SK-N-SH (cell line): ENCODE measurements around the gene OSBPL5. TPM values are rescaled to one million over a fixed set of nuclear protein-coding genes. Genes with fewer than 3 reads are reported as not detected.
A peak's percentile ranks its signal among the peaks of the same experiment; 100 is the strongest.

Experiments used
- CTCF ChIA-PET: fragments of 300-600, 350-600 bp; formaldehyde crosslinking; extraction: SDS; loops from one replicate; lab custom pipeline; 2021; lab: Yijun Ruan, JAX
- POLR2A ChIA-PET: fragments of 350-600 bp; sonication (Branson Sonifier 250); formaldehyde crosslinking; extraction: SDS; loops from one replicate; lab custom pipeline; 2020; ENCODE audit warnings: antibody characterized with exemption, inconsistent platforms; lab: Yijun Ruan, JAX
- DNase-seq: peaks from one replicate; pipeline ENCODE4 v3.0.0; 2012
- H2AFZ ChIP-seq: fragments of 200-600 bp; sonication (generic); 2 replicates; pipeline ENCODE4 v1.8.1; 2016; ENCODE audit warnings: antibody characterized with exemption, mild to moderate bottlenecking, low read depth
- H3F3A ChIP-seq: fragments of 200-600 bp; sonication (generic); replicated peaks from 2 replicates; pipeline ENCODE3; 2016; ENCODE audit warnings: antibody characterized with exemption, mild to moderate bottlenecking; ENCODE audit not compliant: insufficient read depth
- H3K27ac ChIP-seq, 2 experiments: fragments of 200-500 bp in 1 of 2; fragments of 200-600 bp in 1 of 2; sonication (Bioruptor generic) in 1 of 2; sonication (generic), shearing (Covaris generic) in 1 of 2; 2 replicates each; pipeline versions ENCODE4 v1.5.1 to v1.6.1; 2014 to 2016; ENCODE audit warnings: low read depth in 2 of 2, inconsistent platforms in 1 of 2, low read length in 1 of 2, mild to moderate bottlenecking in 1 of 2, mixed read lengths in 1 of 2
- H3K27me3 ChIP-seq: fragments of 200-600 bp; sonication (generic), shearing (Covaris generic); 2 replicates; pipeline ENCODE4 v1.6.1; 2016; ENCODE audit warnings: mixed run types; ENCODE audit not compliant: insufficient read depth
- H3K36me3 ChIP-seq, 2 experiments: fragments of 200-500 bp in 1 of 2; fragments of 200-600 bp in 1 of 2; sonication (Bioruptor generic) in 1 of 2; sonication (generic) in 1 of 2; replicated peaks in 1 of 2; 2 replicates each; pipeline versions ENCODE3 to v1.5.1; 2014 to 2016; ENCODE audit warnings: low read length in 1 of 2, mild to moderate bottlenecking in 1 of 2; ENCODE audit not compliant: insufficient read depth in 2 of 2, control insufficient read depth in 1 of 2
- H3K4me1 ChIP-seq, 2 experiments: fragments of 200-500 bp in 1 of 2; fragments of 200-600 bp in 1 of 2; sonication (Bioruptor generic) in 1 of 2; sonication (generic), shearing (Covaris generic) in 1 of 2; 2 replicates each; pipeline versions ENCODE4 v1.5.1 to v1.6.1; 2014 to 2016; ENCODE audit warnings: low read depth in 1 of 2, low read length in 1 of 2, mixed run types in 1 of 2; ENCODE audit not compliant: insufficient read depth in 2 of 2, control insufficient read depth in 1 of 2
- H3K4me2 ChIP-seq: fragments of 200-600 bp; sonication (generic), shearing (Covaris generic); 2 replicates; pipeline ENCODE4 v1.6.1; 2017; ENCODE audit warnings: mixed run types
- H3K4me3 ChIP-seq, 2 experiments: fragments of 200-500 bp in 1 of 2; fragments of 200-600 bp in 1 of 2; sonication (Bioruptor generic) in 1 of 2; sonication (generic), shearing (Covaris generic) in 1 of 2; 2 replicates each; pipeline versions ENCODE4 v1.5.1 to v1.8.1; 2014 to 2016; ENCODE audit warnings: low read depth in 2 of 2, inconsistent platforms in 1 of 2, low read length in 1 of 2, mild to moderate bottlenecking in 1 of 2, mixed read lengths in 1 of 2, moderate library complexity in 1 of 2
- H3K79me2 ChIP-seq: fragments of 200-600 bp; sonication (generic); 2 replicates; pipeline ENCODE4 v1.8.1; 2017; ENCODE audit warnings: mild to moderate bottlenecking; ENCODE audit not compliant: insufficient read depth
- H3K9ac ChIP-seq: fragments of 200-600 bp; sonication (generic); 2 replicates; pipeline ENCODE4 v1.6.1; 2017; ENCODE audit warnings: mixed run types
- H3K9me2 ChIP-seq: fragments of 200-600 bp; sonication (generic); 2 replicates; pipeline ENCODE4 v1.6.1; 2017; ENCODE audit warnings: mixed run types
- H3K9me3 ChIP-seq: fragments of 200-600 bp; sonication (generic); 2 replicates; pipeline ENCODE4 v1.6.1; 2017; ENCODE audit warnings: mixed run types, mild to moderate bottlenecking, moderate library complexity
- H4K20me1 ChIP-seq: fragments of 200-600 bp; sonication (generic); 2 replicates; pipeline ENCODE4 v1.6.1; 2017; ENCODE audit warnings: mild to moderate bottlenecking, mixed run types; ENCODE audit not compliant: insufficient read depth
- CTCF ChIP-seq: fragments of 200-600 bp; sonication (generic); IDR thresholded peaks from 2 replicates; pipeline ENCODE4 v1.6.1; 2017; ENCODE audit warnings: antibody characterized with exemption, mild to moderate bottlenecking, moderate library complexity
- ELF1 ChIP-seq: IDR thresholded peaks from 2 replicates; pipeline ENCODE4 v1.4.0; 2012
- EP300 ChIP-seq, 2 experiments: IDR thresholded peaks; 2 replicates each; pipeline versions ENCODE4 v1.4.0 to v1.6.1; 2012; ENCODE audit warnings: borderline replicate concordance in 1 of 2, low read depth in 1 of 2, low read length in 1 of 2
- GABPA ChIP-seq: IDR thresholded peaks from 2 replicates; pipeline ENCODE4 v1.4.0; 2012; ENCODE audit warnings: low read depth, mild to moderate bottlenecking
- GATA2 ChIP-seq: sonication (generic); formaldehyde crosslinking; IDR thresholded peaks from 2 replicates; pipeline ENCODE4 v1.5.0; 2020; ENCODE audit warnings: mild to moderate bottlenecking, missing genetic modification reagents
- MAX ChIP-seq: IDR thresholded peaks from 2 replicates; pipeline ENCODE4 v1.4.0; 2012; ENCODE audit warnings: low read depth
- RAD21 ChIP-seq: IDR thresholded peaks from 2 replicates; pipeline ENCODE4 v1.6.1; 2012; ENCODE audit warnings: mild to moderate bottlenecking, low read length
- RFX5 ChIP-seq: IDR thresholded peaks from 2 replicates; pipeline ENCODE4 v1.6.1; 2012; ENCODE audit warnings: mild to moderate bottlenecking, improper control_type of control experiment, low read length
- SMC3 ChIP-seq: IDR thresholded peaks from 2 replicates; pipeline ENCODE4 v1.6.1; 2012; ENCODE audit warnings: low read depth, low read length, improper control_type of control experiment
- TCF12 ChIP-seq: IDR thresholded peaks from 2 replicates; pipeline ENCODE4 v1.4.0; 2012
- WGBS: methylation state at CpG from one replicate; pipeline ENCODE4 v1.1.6; 2017; ENCODE audit warnings: low lambda C conversion rate; 5-methylcytosine and 5-hydroxymethylcytosine counted together
- polyA plus RNA-seq, 3 experiments: library from polyadenylated mRNA; depleted of rRNA; stranded (reverse); fragments of >200 nt; gene quantifications; 2 replicates each; pipeline ENCODE4 v1.2.3, GENCODE V29; 2012
- TF ChIP-seq, protein P1 (sequence below): IDR thresholded peaks from 2 replicates; pipeline ENCODE4 v1.6.1; 2012; ENCODE audit warnings: mild to moderate bottlenecking, low read depth, low read length, moderate library complexity

Gene OSBPL5
- polyA plus RNA-seq, 1 of the 3 experiments (the other 2 are of a cell fraction) = 10.9 TPM

DNA sequence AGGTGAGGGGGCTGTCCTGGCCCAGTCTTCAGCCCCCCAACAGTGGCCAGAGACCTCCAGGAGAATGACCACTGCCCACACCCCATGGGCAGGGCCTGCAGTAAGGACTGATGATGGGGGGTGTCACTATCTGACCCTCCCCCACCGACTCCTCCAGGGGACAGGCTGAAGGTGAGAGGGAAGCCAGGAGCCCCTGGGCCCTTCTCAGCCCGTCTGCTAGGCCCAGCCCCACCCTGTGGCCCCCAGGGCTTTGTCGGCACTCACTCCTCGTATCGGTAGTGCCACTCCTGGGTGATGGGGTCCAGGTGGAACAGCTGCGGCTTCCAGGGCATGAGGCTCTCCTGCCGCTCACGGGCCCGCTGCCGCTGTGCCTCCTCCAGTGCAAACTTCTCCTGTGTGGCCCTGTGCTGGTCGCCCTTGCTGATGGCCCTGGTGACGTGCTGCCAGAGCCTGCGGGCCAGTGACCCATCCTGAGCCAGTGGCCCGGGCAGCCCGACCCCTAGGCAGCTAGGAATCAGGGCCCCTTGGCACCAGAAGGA lies 72.4 kb downstream of the OSBPL5 start:
- peak; percentile 41 for DNase-seq
- Histone ChIP-seq H2AFZ (no peak overlapping the region), H3K4me2 (no peak overlapping the region), H3F3A (peaks cover 13% of the 10 kb centered on the region), H3K4me3 (no peak overlapping the region), H3K4me1 (peaks cover 0 to 9% of the 10 kb centered on the region in 2 experiments; a peak in 2 of 4 replicates), H3K9ac (no peak overlapping the region), H3K27me3 (no peaks in the 10 kb centered on the region)
- WGBS = 78% methylated on average over 9 of the region's 15 CpGs
- ChIA-PET CTCF (interaction anchor here (0.9 to 13.1 kb wide), 19 partner anchors 12 to 561 kb away, joined by 3 to 403 read pairs (median 13); partner anchors contain the start of gene PHLDA2), POLR2A (no interaction called here)
- TF ChIP-seq GATA2 (CRISPR knock-in tag) (no peak), MAX (no peak), ELF1 (no peak), GABPA (no peak), EP300 (IDR thresholded peaks at IDR 0.05; ENCODE audit: borderline replicate concordance in 1 of 2, low read depth in 1 of 2, low read length in 1 of 2) (no peak), RFX5 (no peak), TCF12 (no peak)
- TF ChIP-seq, protein P1, sequence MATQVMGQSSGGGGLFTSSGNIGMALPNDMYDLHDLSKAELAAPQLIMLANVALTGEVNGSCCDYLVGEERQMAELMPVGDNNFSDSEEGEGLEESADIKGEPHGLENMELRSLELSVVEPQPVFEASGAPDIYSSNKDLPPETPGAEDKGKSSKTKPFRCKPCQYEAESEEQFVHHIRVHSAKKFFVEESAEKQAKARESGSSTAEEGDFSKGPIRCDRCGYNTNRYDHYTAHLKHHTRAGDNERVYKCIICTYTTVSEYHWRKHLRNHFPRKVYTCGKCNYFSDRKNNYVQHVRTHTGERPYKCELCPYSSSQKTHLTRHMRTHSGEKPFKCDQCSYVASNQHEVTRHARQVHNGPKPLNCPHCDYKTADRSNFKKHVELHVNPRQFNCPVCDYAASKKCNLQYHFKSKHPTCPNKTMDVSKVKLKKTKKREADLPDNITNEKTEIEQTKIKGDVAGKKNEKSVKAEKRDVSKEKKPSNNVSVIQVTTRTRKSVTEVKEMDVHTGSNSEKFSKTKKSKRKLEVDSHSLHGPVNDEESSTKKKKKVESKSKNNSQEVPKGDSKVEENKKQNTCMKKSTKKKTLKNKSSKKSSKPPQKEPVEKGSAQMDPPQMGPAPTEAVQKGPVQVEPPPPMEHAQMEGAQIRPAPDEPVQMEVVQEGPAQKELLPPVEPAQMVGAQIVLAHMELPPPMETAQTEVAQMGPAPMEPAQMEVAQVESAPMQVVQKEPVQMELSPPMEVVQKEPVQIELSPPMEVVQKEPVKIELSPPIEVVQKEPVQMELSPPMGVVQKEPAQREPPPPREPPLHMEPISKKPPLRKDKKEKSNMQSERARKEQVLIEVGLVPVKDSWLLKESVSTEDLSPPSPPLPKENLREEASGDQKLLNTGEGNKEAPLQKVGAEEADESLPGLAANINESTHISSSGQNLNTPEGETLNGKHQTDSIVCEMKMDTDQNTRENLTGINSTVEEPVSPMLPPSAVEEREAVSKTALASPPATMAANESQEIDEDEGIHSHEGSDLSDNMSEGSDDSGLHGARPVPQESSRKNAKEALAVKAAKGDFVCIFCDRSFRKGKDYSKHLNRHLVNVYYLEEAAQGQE = no peak
- TF ChIP-seq, all 33 proteins: peak for 0
- 0 out of 2 replicates have a peak, but pooled peaks cover 5% of the 10 kb centered on the region for H4K20me1 ChIP-seq
- H3K27ac ChIP-seq = no peak overlapping the region
- no peaks in the 10 kb centered on the region for H3K79me2 ChIP-seq
- H3K9me3 ChIP-seq = no peaks in the 10 kb centered on the region
- no peaks in the 10 kb centered on the region for H3K9me2 ChIP-seq
- H3K36me3 ChIP-seq = peaks cover 2 to 4% of the 10 kb centered on the region in 2 experiments

- TF ChIP-seq SMC3 (peak; percentile 95), GABPA (no peak), RAD21 (peak; percentile 84), CTCF (peak; percentile 95)
- Histone ChIP-seq H2AFZ (no peak overlapping the region), H4K20me1 (0 out of 2 replicates have a peak, but pooled peaks cover 5% of the 10 kb centered on the region), H3K79me2 (no peaks in the 10 kb centered on the region), H3K9me2 (no peaks in the 10 kb centered on the region), H3K9me3 (no peaks in the 10 kb centered on the region), H3K27me3 (no peaks in the 10 kb centered on the region), H3F3A (peaks cover 13% of the 10 kb centered on the region), H3K36me3 (peaks cover 0 to 2% of the 10 kb centered on the region in 2 experiments), H3K4me3 (no peak overlapping the region; a peak in 1 of 4 replicates), H3K27ac (no peak overlapping the region), H3K9ac (no peak overlapping the region), H3K4me2 (no peak overlapping the region), H3K4me1 (peaks cover 0 to 9% of the 10 kb centered on the region in 2 experiments; a peak in 2 of 4 replicates)
- CTCF ChIA-PET = interaction anchor here (0.6 to 13.1 kb wide), 92 partner anchors 8 to 560 kb away, joined by 3 to 403 read pairs (median 6); partner anchors contain the start of genes CARS1, MRGPRE, NAP1L4 and OSBPL5
- POLR2A ChIA-PET = interaction anchor here (0.5 to 1.4 kb wide), 3 partner anchors 35 to 125 kb away, joined by 3 to 7 read pairs (median 5); partner anchors contain the start of gene CARS1
- peak; percentile 93 for DNase-seq
- WGBS = 52% methylated on average over 8 of the region's 27 CpGs
These were observed 73.1 kb downstream of the OSBPL5 start for GRCh38 chr11:3091846-3092602.
